OCI-LY7 (cell line): Measurements from ENCODE around the gene FCRL2. TPM values are rescaled to one million over a fixed set of nuclear protein-coding genes. Genes with fewer than 3 reads are reported as not detected.
"Not testable (repeated sequence)": the region's sequence is repeated elsewhere in the genome, so short reads cannot be mapped to it uniquely, and the experiment has no call there.

Experiments
- BruUV-seq: library from RNA; stranded (reverse); fragments of 400-500 nt; replicated peaks from 2 replicates; lab custom pipeline; 2021; lab: Mats Ljungman, UMichigan
- CTCF ChIA-PET: fragments of 300-600 bp; sonication (Branson Sonifier 250); formaldehyde crosslinking; loops from one replicate; lab custom pipeline; 2022; ENCODE audit warnings: antibody characterized with exemption; ENCODE audit not compliant: unreplicated experiment; lab: Charles Lee
- POLR2A ChIA-PET: fragments of 300-600 bp; sonication (Branson Sonifier 250); formaldehyde crosslinking; loops from one replicate; lab custom pipeline; 2022; ENCODE audit warnings: antibody characterized with exemption; lab: Charles Lee
- DNase-seq: peaks from one replicate; pipeline ENCODE4 v3.0.0-alpha.2; 2015; ENCODE audit warnings: low spot score
- H2AFZ ChIP-seq: fragments of 200-600 bp; sonication (generic), shearing (Covaris generic); 2 replicates; pipeline ENCODE4 v1.6.1; 2014; ENCODE audit warnings: mild to moderate bottlenecking, antibody characterized with exemption, low read length, moderate library complexity
- H3K27ac ChIP-seq: fragments of 200-600 bp; sonication (generic); 2 replicates; pipeline ENCODE4 v1.5.1; 2014; ENCODE audit warnings: mixed run types, low read depth, mild to moderate bottlenecking, moderate library complexity, low read length, inconsistent platforms; ENCODE audit not compliant: poor library complexity, severe bottlenecking
- H3K36me3 ChIP-seq: fragments of 200-600 bp; sonication (generic); 2 replicates; pipeline ENCODE4 v1.6.1; 2014; ENCODE audit warnings: mild to moderate bottlenecking, antibody characterized with exemption, low read length, moderate library complexity, mixed read lengths; ENCODE audit not compliant: insufficient read depth
- H3K4me1 ChIP-seq: fragments of 200-600 bp; sonication (generic); 2 replicates; pipeline ENCODE4 v1.5.1; 2014; ENCODE audit warnings: mild to moderate bottlenecking, low read length; ENCODE audit not compliant: insufficient read depth, poor library complexity, severe bottlenecking
- H3K4me2 ChIP-seq: fragments of 200-600 bp; sonication (generic); 2 replicates; pipeline ENCODE4 v1.6.1; 2014; ENCODE audit warnings: mild to moderate bottlenecking, low read length
- H3K4me3 ChIP-seq: fragments of 200-600 bp; sonication (generic); 2 replicates; pipeline ENCODE4 v1.5.1; 2014; ENCODE audit warnings: mild to moderate bottlenecking, low read depth, low read length; ENCODE audit not compliant: poor library complexity, severe bottlenecking
- H3K79me2 ChIP-seq: fragments of 200-600 bp; sonication (generic); 2 replicates; pipeline ENCODE4 v1.6.1; 2016; ENCODE audit warnings: low read depth, mild to moderate bottlenecking, low read length, moderate library complexity, mixed read lengths; ENCODE audit not compliant: insufficient read depth
- H3K9me2 ChIP-seq: fragments of 200-600 bp; sonication (generic); 2 replicates; pipeline ENCODE4 v1.6.1; 2016; ENCODE audit warnings: mild to moderate bottlenecking, low read length, mixed read lengths; ENCODE audit not compliant: insufficient read depth
- H3K9me3 ChIP-seq: fragments of 200-600 bp; sonication (generic); 2 replicates; pipeline ENCODE4 v1.6.1; 2014; ENCODE audit warnings: mild to moderate bottlenecking, mixed run types, low read length, mixed read lengths
- H4K20me1 ChIP-seq: fragments of 200-600 bp; sonication (generic); 2 replicates; pipeline ENCODE4 v1.6.1; 2014; ENCODE audit warnings: mild to moderate bottlenecking, antibody characterized with exemption, low read length, moderate library complexity, mixed read lengths; ENCODE audit not compliant: insufficient read depth
- EZH2phosphoT487 ChIP-seq: fragments of 200-600 bp; sonication (generic); IDR thresholded peaks from 2 replicates; pipeline ENCODE4 v1.6.1; 2018; ENCODE audit warnings: low read depth, borderline replicate concordance, mild to moderate bottlenecking, mixed run types, antibody characterized with exemption, low read length, moderate library complexity, mixed read lengths
- intact Hi-C: fragments of 100-400 bp; cut with micrococcal nuclease; formaldehyde crosslinking; loops from one replicate; pipeline ENCODE4 v1.10.0; 2022; ENCODE audit not compliant: unreplicated experiment
- total RNA-seq, 2 experiments: library from RNA; depleted of rRNA in 1 of 2; stranded (reverse); fragments of >200 nt in 1 of 2; shearing (Covaris generic) in 1 of 2; gene quantifications; 2 replicates each; pipeline ENCODE4 v1.2.3, GENCODE V29; 2014 to 2022
- TF ChIP-seq, protein P1 (sequence below): fragments of 200-600 bp; sonication (generic); conservative IDR thresholded peaks from 2 replicates; pipeline ENCODE4 v1.5.1; 2014; ENCODE audit warnings: mild to moderate bottlenecking, antibody characterized with exemption, low read length, moderate library complexity, mixed read lengths

The FCRL2 gene
- total RNA-seq, 2 experiments from 2014 or later = 6.6 to 11.5 TPM

DNA sequence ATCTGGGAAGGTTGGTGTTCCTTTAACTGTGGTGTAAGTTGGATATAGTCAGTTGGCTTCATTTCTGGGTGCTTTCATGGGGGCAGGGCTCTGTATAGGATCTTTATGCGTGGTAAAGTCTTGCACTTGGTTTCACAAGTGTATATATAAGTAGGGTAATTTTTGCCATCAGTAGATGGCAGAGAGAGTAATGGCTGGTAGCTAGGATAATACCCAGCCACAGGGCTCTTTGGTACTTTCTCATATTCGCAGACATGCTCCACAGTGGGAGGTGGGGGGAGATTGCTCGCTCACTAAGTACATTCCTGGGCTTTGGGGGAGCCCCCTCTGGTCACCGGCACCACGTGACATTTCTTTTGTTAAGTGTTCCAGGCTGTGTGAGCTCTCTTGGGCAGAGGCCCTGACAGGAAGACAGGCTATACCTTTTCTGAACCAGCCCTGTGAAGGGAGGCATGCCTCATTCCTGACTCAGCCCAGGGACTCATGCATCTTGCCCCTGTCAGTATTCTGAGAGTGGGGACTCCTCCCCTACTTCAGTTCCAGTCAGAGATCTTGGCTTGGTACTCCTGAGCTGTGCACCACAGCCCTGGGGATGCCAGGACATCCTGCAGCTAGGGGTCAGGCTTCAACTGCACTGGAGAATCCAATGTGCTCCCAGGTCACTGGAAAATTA, 37.6 kb downstream of the FCRL2 start:
- no peaks in the 10 kb centered on the region for H4K20me1 ChIP-seq
- no peak overlapping the region for H3K4me2 ChIP-seq
- TF ChIP-seq, protein P1, sequence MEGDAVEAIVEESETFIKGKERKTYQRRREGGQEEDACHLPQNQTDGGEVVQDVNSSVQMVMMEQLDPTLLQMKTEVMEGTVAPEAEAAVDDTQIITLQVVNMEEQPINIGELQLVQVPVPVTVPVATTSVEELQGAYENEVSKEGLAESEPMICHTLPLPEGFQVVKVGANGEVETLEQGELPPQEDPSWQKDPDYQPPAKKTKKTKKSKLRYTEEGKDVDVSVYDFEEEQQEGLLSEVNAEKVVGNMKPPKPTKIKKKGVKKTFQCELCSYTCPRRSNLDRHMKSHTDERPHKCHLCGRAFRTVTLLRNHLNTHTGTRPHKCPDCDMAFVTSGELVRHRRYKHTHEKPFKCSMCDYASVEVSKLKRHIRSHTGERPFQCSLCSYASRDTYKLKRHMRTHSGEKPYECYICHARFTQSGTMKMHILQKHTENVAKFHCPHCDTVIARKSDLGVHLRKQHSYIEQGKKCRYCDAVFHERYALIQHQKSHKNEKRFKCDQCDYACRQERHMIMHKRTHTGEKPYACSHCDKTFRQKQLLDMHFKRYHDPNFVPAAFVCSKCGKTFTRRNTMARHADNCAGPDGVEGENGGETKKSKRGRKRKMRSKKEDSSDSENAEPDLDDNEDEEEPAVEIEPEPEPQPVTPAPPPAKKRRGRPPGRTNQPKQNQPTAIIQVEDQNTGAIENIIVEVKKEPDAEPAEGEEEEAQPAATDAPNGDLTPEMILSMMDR = no peak
- TF ChIP-seq EZH2phosphoT487 = no peak
- H3K27ac ChIP-seq = no peak overlapping the region
- H3K4me3 ChIP-seq = no peak overlapping the region
- H3K4me1 ChIP-seq = peaks cover 24% of the 10 kb centered on the region
- ChIA-PET POLR2A (interaction anchor here (0.8 to 2.5 kb wide), 3 partner anchors 11 to 15 kb away, joined by 3 to 8 read pairs (median 4); no protein-coding TSS in a partner anchor), CTCF (interaction anchor here (0.7 kb wide), 1 partner anchor 180 kb away, joined by 3 read pairs; no protein-coding TSS in a partner anchor)
- H3K9me2 ChIP-seq = no peaks in the 10 kb centered on the region
- no peaks in the 10 kb centered on the region; the same call in 1 of the 2 replicates for H3K36me3 ChIP-seq
- intact Hi-C loops = no loop called here
- no peak overlapping the region; the same call in 1 of the 2 replicates for H2AFZ ChIP-seq
- no peak for DNase-seq
- H3K79me2 ChIP-seq = no peaks in the 10 kb centered on the region
- no peaks in the 10 kb centered on the region for H3K9me3 ChIP-seq
- BruUV-seq = no TSS peak

DNA sequence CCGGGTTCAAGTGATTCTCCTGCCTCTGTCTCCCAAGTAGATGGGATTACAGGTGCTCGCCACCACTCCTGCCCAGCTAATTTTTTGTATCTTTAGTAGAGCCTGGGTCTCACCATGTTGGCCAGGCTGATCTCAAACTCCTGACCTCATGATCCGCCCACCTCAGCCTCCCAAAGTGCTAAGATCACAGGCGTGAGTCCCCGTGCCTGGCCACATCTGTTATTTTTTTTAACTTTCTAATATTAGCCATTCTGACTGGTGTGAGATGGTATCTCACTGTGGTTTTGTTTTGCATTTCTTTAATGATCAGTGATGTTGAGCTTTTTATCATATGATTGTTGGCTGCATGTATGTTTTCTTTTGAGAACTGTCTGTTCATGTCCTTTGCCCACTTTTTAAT, 40.9 kb downstream of the FCRL2 start:
- H3K4me3 ChIP-seq, H3K27ac ChIP-seq, CTCF ChIA-PET, H4K20me1 ChIP-seq, H3K4me2 ChIP-seq, H3K79me2 ChIP-seq, H2AFZ ChIP-seq, DNase-seq, intact Hi-C loops, H3K9me3 ChIP-seq, BruUV-seq, H3K9me2 ChIP-seq: not testable (repeated sequence)
- POLR2A ChIA-PET = interaction anchor here (0.6 kb wide), 1 partner anchor 50 kb away, joined by 6 read pairs; no protein-coding TSS in a partner anchor
- H3K36me3 ChIP-seq = peaks cover 12% of the 10 kb centered on the region
- H3K4me1 ChIP-seq = peaks cover 43% of the 10 kb centered on the region

DNA sequence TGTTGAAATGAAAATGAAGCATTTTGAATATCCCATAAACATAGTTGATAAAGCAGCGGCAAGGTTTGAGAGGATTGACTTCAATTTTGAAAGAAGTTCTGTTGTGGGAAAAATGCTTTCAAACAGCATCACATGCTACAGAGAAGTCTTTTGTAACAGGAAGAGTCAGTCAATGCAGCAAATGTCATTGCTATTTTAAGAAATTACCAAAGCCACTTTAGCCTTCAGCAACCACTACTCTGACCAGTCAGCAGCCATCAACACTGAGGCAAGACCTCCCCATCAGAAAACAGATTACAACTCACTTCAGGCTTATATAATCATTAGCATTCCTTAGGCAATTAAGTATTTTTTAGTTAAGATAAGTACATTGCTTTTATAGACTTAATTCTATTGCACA, 42.6 kb downstream of the FCRL2 start:
- Histone ChIP-seq H2AFZ (peak overlapping the region; percentile 82), H3K27ac (peak overlapping the region; percentile 15), H3K79me2 (no peaks in the 10 kb centered on the region), H3K9me3 (no peaks in the 10 kb centered on the region; the same call in 1 of the 2 replicates), H3K36me3 (peaks cover 12% of the 10 kb centered on the region), H3K4me1 (peaks cover 48% of the 10 kb centered on the region), H3K9me2 (no peaks in the 10 kb centered on the region), H4K20me1 (no peaks in the 10 kb centered on the region), H3K4me3 (no peak overlapping the region), H3K4me2 (peak overlapping the region; percentile 41)
- no TSS peak for BruUV-seq
- ChIA-PET CTCF (no interaction called here), POLR2A (interaction anchor here (0.7 to 1.3 kb wide), 3 partner anchors 8 to 126 kb away, joined by 3 to 4 read pairs (median 3); no protein-coding TSS in a partner anchor)
- peak; percentile 59 for DNase-seq
- TF ChIP-seq, protein P1 = no peak
- no peak for TF ChIP-seq EZH2phosphoT487
- intact Hi-C loops = no loop called here
